IMR-90 (cell line): ENCODE measurements around the gene PRMT2. TPM values are rescaled to one million over a fixed set of nuclear protein-coding genes. Genes with fewer than 3 reads are reported as not detected.

ENCODE experiments used
- ATAC-seq: fragments of 200-7000 bp; cut with Tn5 transposase; 2 replicates; pipeline ENCODE4 v1.9.1; 2020; ENCODE audit warnings: low read depth, mild to moderate bottlenecking, moderate library complexity
- BruUV-seq: library from RNA; stranded (reverse); fragments of 400-500 nt; replicated peaks from 2 replicates; lab custom pipeline; 2021; lab: Mats Ljungman, UMichigan
- CTCF ChIA-PET: fragments of 300-600 bp; formaldehyde crosslinking; extraction: SDS; loops from one replicate; lab custom pipeline; 2021; ENCODE audit warnings: antibody characterized with exemption; lab: Yijun Ruan, JAX
- POLR2A ChIA-PET: fragments of 300-600 bp; sonication (Branson Sonifier 250); formaldehyde crosslinking; loops from one replicate; lab custom pipeline; 2022; ENCODE audit warnings: antibody characterized with exemption; ENCODE audit not compliant: unreplicated experiment; lab: Charles Lee
- DNase-seq: peaks from one replicate; pipeline ENCODE4 v3.0.0; 2013
- H2AFZ ChIP-seq: replicated peaks from 2 replicates; pipeline ENCODE3; 2013; ENCODE audit warnings: low read length, mild to moderate bottlenecking; ENCODE audit not compliant: poor library complexity
- H2AK5ac ChIP-seq: 2 replicates; pipeline ENCODE4 v1.6.1; 2013; ENCODE audit warnings: low read depth, low read length, inconsistent platforms
- H2AK9ac ChIP-seq: replicated peaks from 2 replicates; pipeline ENCODE3; 2013; ENCODE audit warnings: mild to moderate bottlenecking, low read depth, low read length, moderate library complexity; ENCODE audit not compliant: poor library complexity
- H2BK120ac ChIP-seq: 2 replicates; pipeline ENCODE4 v1.6.1; 2013; ENCODE audit warnings: low read depth, low read length, inconsistent platforms
- H2BK15ac ChIP-seq: 3 replicates; pipeline ENCODE4 v1.6.1; 2013; ENCODE audit warnings: low read depth, low read length, inconsistent platforms
- H2BK20ac ChIP-seq: 2 replicates; pipeline ENCODE4 v1.6.1; 2013; ENCODE audit warnings: low read depth, mild to moderate bottlenecking, inconsistent platforms, low read length, moderate library complexity
- H2BK5ac ChIP-seq: 2 replicates; pipeline ENCODE4 v1.6.1; 2013; ENCODE audit warnings: mild to moderate bottlenecking, low read depth, low read length, inconsistent platforms; ENCODE audit not compliant: poor library complexity, severe bottlenecking
- H3K14ac ChIP-seq: replicated peaks from 2 replicates; pipeline ENCODE4 v1.6.1; 2013; ENCODE audit warnings: low read depth, low read length, inconsistent platforms
- H3K18ac ChIP-seq: 2 replicates; pipeline ENCODE4 v1.6.1; 2013; ENCODE audit warnings: low read depth, low read length, control low read depth
- H3K23ac ChIP-seq: 2 replicates; pipeline ENCODE4 v1.6.1; 2013; ENCODE audit warnings: low read depth, low read length, inconsistent platforms
- H3K27ac ChIP-seq: 2 replicates; pipeline ENCODE4 v1.5.1; 2013; ENCODE audit warnings: mild to moderate bottlenecking, control low read depth, low read length; ENCODE audit not compliant: insufficient read depth
- H3K27me3 ChIP-seq: 2 replicates; pipeline ENCODE4 v1.6.1; 2013; ENCODE audit warnings: low read length; ENCODE audit not compliant: control insufficient read depth, insufficient read depth
- H3K36me3 ChIP-seq: 2 replicates; pipeline ENCODE4 v1.6.1; 2013; ENCODE audit warnings: low read length, mixed read lengths; ENCODE audit not compliant: control insufficient read depth, insufficient read depth
- H3K4ac ChIP-seq: 2 replicates; pipeline ENCODE4 v1.6.1; 2013; ENCODE audit warnings: low read depth, low read length, inconsistent platforms
- H3K4me1 ChIP-seq: 2 replicates; pipeline ENCODE4 v1.6.1; 2013; ENCODE audit warnings: low read length, mixed read lengths; ENCODE audit not compliant: control insufficient read depth, insufficient read depth
- H3K4me2 ChIP-seq: 2 replicates; pipeline ENCODE4 v1.6.1; 2013; ENCODE audit warnings: low read depth, mild to moderate bottlenecking, control low read depth, low read length, moderate library complexity
- H3K4me3 ChIP-seq: 2 replicates; pipeline ENCODE4 v1.5.1; 2013; ENCODE audit warnings: low read depth, mild to moderate bottlenecking, control low read depth, low read length, moderate library complexity; ENCODE audit not compliant: insufficient read depth
- H3K56ac ChIP-seq: 2 replicates; pipeline ENCODE4 v1.6.1; 2013; ENCODE audit warnings: low read length, inconsistent platforms; ENCODE audit not compliant: insufficient read depth; ENCODE audit errors: extremely low read depth
- H3K79me1 ChIP-seq, 2 experiments: 2 replicates each; pipeline ENCODE4 v1.6.1; 2013; ENCODE audit warnings: low read length in 2 of 2, inconsistent platforms in 1 of 2, low read depth in 1 of 2
- H3K9ac ChIP-seq: 2 replicates; pipeline ENCODE4 v1.6.1; 2013; ENCODE audit warnings: low read depth, low read length, control low read depth
- H3K9me1 ChIP-seq: 2 replicates; pipeline ENCODE4 v1.6.1; 2013; ENCODE audit warnings: low read length, inconsistent platforms; ENCODE audit not compliant: insufficient read depth
- H3K9me3 ChIP-seq: 2 replicates; pipeline ENCODE4 v1.6.1; 2013; ENCODE audit warnings: low read length; ENCODE audit not compliant: control insufficient read depth, insufficient read depth
- H4K20me1 ChIP-seq: 2 replicates; pipeline ENCODE4 v1.6.1; 2013; ENCODE audit warnings: low read length, inconsistent platforms; ENCODE audit not compliant: insufficient read depth
- H4K5ac ChIP-seq: 2 replicates; pipeline ENCODE4 v1.6.1; 2013; ENCODE audit warnings: mild to moderate bottlenecking, low read depth, low read length, control low read depth
- H4K8ac ChIP-seq, 2 experiments: 2 replicates each; pipeline ENCODE4 v1.6.1; 2013; ENCODE audit warnings: low read depth in 2 of 2, low read length in 2 of 2, control low read depth in 1 of 2, inconsistent platforms in 1 of 2
- H4K91ac ChIP-seq: 2 replicates; pipeline ENCODE4 v1.6.1; 2013; ENCODE audit warnings: low read depth, low read length, inconsistent platforms; ENCODE audit not compliant: insufficient read depth
- CHD1 ChIP-seq: IDR thresholded peaks from 2 replicates; pipeline ENCODE4 v1.6.1; 2012; ENCODE audit warnings: low read depth, low read length, improper control_type of control experiment
- MAZ ChIP-seq: IDR thresholded peaks from 2 replicates; pipeline ENCODE4 v1.6.1; 2012; ENCODE audit warnings: low read depth, mild to moderate bottlenecking, low read length, improper control_type of control experiment, moderate library complexity, borderline replicate concordance
- NFE2L2 ChIP-seq: fragments of 150-350 bp; IDR thresholded peaks from 2 replicates; pipeline ENCODE4 v1.6.1; 2016; ENCODE audit warnings: low read depth, mild to moderate bottlenecking, low read length
- POLR2A ChIP-seq: IDR thresholded peaks from 2 replicates; pipeline ENCODE4 v1.6.1; 2012; ENCODE audit warnings: mild to moderate bottlenecking, low read depth, low read length
- RAD21 ChIP-seq: IDR thresholded peaks from 2 replicates; pipeline ENCODE4 v1.6.1; 2012; ENCODE audit warnings: low read length, improper control_type of control experiment
- RCOR1 ChIP-seq: IDR thresholded peaks from 2 replicates; pipeline ENCODE4 v1.6.1; 2012; ENCODE audit warnings: mild to moderate bottlenecking, low read length, improper control_type of control experiment; ENCODE audit not compliant: insufficient replicate concordance
- RFX5 ChIP-seq: IDR thresholded peaks from 2 replicates; pipeline ENCODE4 v1.8.0; 2012; ENCODE audit warnings: low read depth, mild to moderate bottlenecking, low read length, moderate library complexity
- whole genome bisulfite sequencing, 2 experiments: methylation state at CpG; one replicate each; pipeline versions ENCODE4 v1.1.5 to v1.1.7; 2013; ENCODE audit warnings: missing lambda C conversion rate in 2 of 2; ENCODE audit not compliant: insufficient read length in 1 of 2; ENCODE audit errors: extremely low coverage in 2 of 2; 5-methylcytosine and 5-hydroxymethylcytosine counted together
- dilution Hi-C: fragments of 300-500 bp; cut with HindIII; formaldehyde crosslinking; loops from one replicate; pipeline ENCODE4 v1.14.3; 2018; ENCODE audit warnings: low sequenced_read_pairs; ENCODE audit not compliant: unreplicated experiment
- in situ Hi-C: fragments of 300-500 bp; cut with MboI; formaldehyde crosslinking; loops from 3 replicates; pipeline ENCODE4 v1.14.3; 2019; ENCODE audit warnings: low sequenced_read_pairs, inconsistent platforms, mixed read lengths
- intact Hi-C: fragments of 100-400 bp; cut with micrococcal nuclease; formaldehyde crosslinking; loops from 2 replicates; pipeline ENCODE4 v1.10.0; 2022
- polyA plus RNA-seq, 3 experiments: library from polyadenylated mRNA; depleted of rRNA; stranded (reverse); fragments of >200 nt; gene quantifications; 2 replicates each; pipeline ENCODE4 v1.2.3, GENCODE V29; 2012; ENCODE audit warnings: low replicate concordance in 1 of 3
- total RNA-seq: library from RNA; depleted of rRNA; stranded (reverse); fragments of >200 nt; gene quantifications from 2 replicates; pipeline ENCODE4 v1.2.3, GENCODE V29; 2012
- TF ChIP-seq, protein P1 (sequence below): fragments of 150-350 bp; IDR thresholded peaks from 2 replicates; pipeline ENCODE4 v1.6.1; 2017; ENCODE audit warnings: mild to moderate bottlenecking, antibody characterized with exemption, low read length, low read depth
- TF ChIP-seq, protein P2 (sequence below): fragments of 150-350 bp; IDR thresholded peaks from 2 replicates; pipeline ENCODE4 v1.6.1; 2016; ENCODE audit warnings: low read depth, mild to moderate bottlenecking, low read length, moderate library complexity, borderline replicate concordance

The PRMT2 gene
- total and polyA plus RNA-seq, 2 of the 4 experiments (the other 2 are of a cell fraction) = 126 to 159 TPM

DNA sequence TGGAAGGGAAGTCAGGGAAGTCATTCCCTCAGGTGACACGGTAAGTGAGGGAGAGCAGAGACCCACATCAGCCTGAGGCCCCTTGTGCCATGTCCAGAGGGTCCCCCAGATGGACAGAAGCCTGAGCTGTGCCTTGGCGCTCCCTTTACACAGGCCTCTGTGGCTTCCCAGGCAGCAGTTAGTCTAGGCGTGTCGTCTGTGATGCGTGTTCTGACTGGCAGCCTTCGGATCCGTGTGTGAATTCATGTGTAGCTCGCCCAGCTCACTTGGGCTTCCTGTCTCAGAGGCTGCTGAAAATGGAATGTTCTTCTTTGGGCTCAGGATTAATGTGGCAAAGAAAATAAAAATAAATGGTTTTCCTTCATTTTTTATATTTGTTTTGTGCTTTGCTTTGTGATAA, 28.3 kb downstream of the PRMT2 start:
- ATAC-seq (no peak), DNase-seq (no peak)

More for the DNA sequence above, 28.3 kb downstream of the PRMT2 start:
- in situ Hi-C loops = no loop called here
- H2BK20ac ChIP-seq = no peak overlapping the region
- no peak overlapping the region for H3K56ac ChIP-seq
- no peak overlapping the region for H4K5ac ChIP-seq
- H2BK120ac ChIP-seq = no peak overlapping the region
- no peak overlapping the region for H3K4ac ChIP-seq
- no peak overlapping the region for H3K27ac ChIP-seq
- dilution Hi-C loops = no loop called here
- no peak overlapping the region for H2AK5ac ChIP-seq
- H3K4me1 ChIP-seq = no peaks in the 10 kb centered on the region
- H3K9ac ChIP-seq = no peak overlapping the region
- H3K36me3 ChIP-seq = peaks cover 20% of the 10 kb centered on the region
- TF ChIP-seq, protein P1, sequence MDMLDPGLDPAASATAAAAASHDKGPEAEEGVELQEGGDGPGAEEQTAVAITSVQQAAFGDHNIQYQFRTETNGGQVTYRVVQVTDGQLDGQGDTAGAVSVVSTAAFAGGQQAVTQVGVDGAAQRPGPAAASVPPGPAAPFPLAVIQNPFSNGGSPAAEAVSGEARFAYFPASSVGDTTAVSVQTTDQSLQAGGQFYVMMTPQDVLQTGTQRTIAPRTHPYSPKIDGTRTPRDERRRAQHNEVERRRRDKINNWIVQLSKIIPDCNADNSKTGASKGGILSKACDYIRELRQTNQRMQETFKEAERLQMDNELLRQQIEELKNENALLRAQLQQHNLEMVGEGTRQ = no peak
- TF ChIP-seq RCOR1 (no peak), POLR2A (no peak), MAZ (no peak), NFE2L2 (no peak), CHD1 (no peak), RFX5 (no peak), RAD21 (no peak)
- TF ChIP-seq, protein P2, sequence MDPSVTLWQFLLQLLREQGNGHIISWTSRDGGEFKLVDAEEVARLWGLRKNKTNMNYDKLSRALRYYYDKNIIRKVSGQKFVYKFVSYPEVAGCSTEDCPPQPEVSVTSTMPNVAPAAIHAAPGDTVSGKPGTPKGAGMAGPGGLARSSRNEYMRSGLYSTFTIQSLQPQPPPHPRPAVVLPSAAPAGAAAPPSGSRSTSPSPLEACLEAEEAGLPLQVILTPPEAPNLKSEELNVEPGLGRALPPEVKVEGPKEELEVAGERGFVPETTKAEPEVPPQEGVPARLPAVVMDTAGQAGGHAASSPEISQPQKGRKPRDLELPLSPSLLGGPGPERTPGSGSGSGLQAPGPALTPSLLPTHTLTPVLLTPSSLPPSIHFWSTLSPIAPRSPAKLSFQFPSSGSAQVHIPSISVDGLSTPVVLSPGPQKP = no peak
- H3K27me3 ChIP-seq = no peaks in the 10 kb centered on the region
- no peak overlapping the region for H3K14ac ChIP-seq
- no peak overlapping the region for H2BK15ac ChIP-seq
- no peak overlapping the region for H4K91ac ChIP-seq
- BruUV-seq = no TSS peak
- H3K4me2 ChIP-seq = no peak overlapping the region
- H3K79me1 ChIP-seq = peaks cover 5 to 9% of the 10 kb centered on the region in 2 experiments; a peak in 3 of 4 replicates
- intact Hi-C loops = no loop called here
- H4K20me1 ChIP-seq = no peaks in the 10 kb centered on the region
- ChIA-PET POLR2A (no interaction called here), CTCF (no interaction called here)
- no peak overlapping the region for H3K23ac ChIP-seq
- H3K9me3 ChIP-seq = no peaks in the 10 kb centered on the region
- H3K4me3 ChIP-seq = no peak overlapping the region
- no peak overlapping the region for H4K8ac ChIP-seq
- H2AFZ ChIP-seq = no peak overlapping the region
- 96% methylated on average over 5 of the region's 8 CpGs; no CpG with 5 or more reads in 1 of the 2 experiments for WGBS, 2 experiments
- H2AK9ac ChIP-seq = no peak overlapping the region
- no peak overlapping the region for H3K18ac ChIP-seq
- H3K9me1 ChIP-seq = peaks cover 6% of the 10 kb centered on the region; the same call in 1 of the 2 replicates
- H2BK5ac ChIP-seq = no peak overlapping the region
